CD14-positive monocyte (primary cell): ENCODE results near the gene CTTNBP2. TPM values are rescaled to one million over a fixed set of nuclear protein-coding genes. Genes with fewer than 3 reads are reported as not detected.

Source experiments
- DNase-seq, 3 donors: peaks; one replicate each; pipeline ENCODE4 v3.0.0-alpha.2; 2011 to 2022
- H2AFZ ChIP-seq: 2 replicates; pipeline ENCODE4 v1.6.0; 2012; ENCODE audit warnings: mild to moderate bottlenecking, low read depth, low read length, inconsistent platforms; ENCODE audit not compliant: insufficient read depth, poor library complexity, severe bottlenecking
- H3K27ac ChIP-seq, 2 donors: 1 replicate in 1 of 2; 2 replicates in 1 of 2; pipeline ENCODE4 v1.5.1; 2012 to 2013; ENCODE audit warnings: low read length in 2 of 2, control low read depth in 1 of 2, inconsistent platforms in 1 of 2, low read depth in 1 of 2, mild to moderate bottlenecking in 1 of 2
- H3K27me3 ChIP-seq, 2 donors: one replicate each; pipeline versions ENCODE4 v1.6.0 to v1.6.1; 2011 to 2013; ENCODE audit warnings: low read length in 2 of 2; ENCODE audit not compliant: control insufficient read depth in 2 of 2, insufficient read depth in 2 of 2
- H3K36me3 ChIP-seq, 2 donors: replicated peaks in 1 of 2; 1 replicate in 1 of 2; 2 replicates in 1 of 2; pipeline versions ENCODE4 v1.5.1 to v1.6.1; 2012 to 2013; ENCODE audit warnings: low read length in 2 of 2, control low read depth in 1 of 2, inconsistent platforms in 1 of 2, mild to moderate bottlenecking in 1 of 2; ENCODE audit not compliant: insufficient read depth in 2 of 2, control insufficient read depth in 1 of 2
- H3K4me1 ChIP-seq, 2 donors: 1 replicate in 1 of 2; 2 replicates in 1 of 2; pipeline versions ENCODE4 v1.5.1 to v1.6.1; 2012 to 2013; ENCODE audit warnings: low read length in 2 of 2, control low read depth in 1 of 2, inconsistent platforms in 1 of 2, mild to moderate bottlenecking in 1 of 2, moderate library complexity in 1 of 2; ENCODE audit not compliant: insufficient read depth in 2 of 2, control insufficient read depth in 1 of 2
- H3K4me2 ChIP-seq: replicated peaks from 2 replicates; pipeline ENCODE3; 2012; ENCODE audit warnings: low read length, moderate library complexity, mild to moderate bottlenecking; ENCODE audit not compliant: poor library complexity, severe bottlenecking; ENCODE audit errors: extremely low read depth
- H3K4me3 ChIP-seq, 3 experiments: fragments of 200-600 bp in 1 of 3; sonication (generic) in 1 of 3; replicated peaks in 1 of 3; 1 replicate in 2 of 3; 2 replicates in 1 of 3; pipeline ENCODE4 v1.5.1; 2011 to 2013; ENCODE audit warnings: low read length in 3 of 3, mild to moderate bottlenecking in 3 of 3, control low read depth in 2 of 3, low read depth in 2 of 3, inconsistent platforms in 1 of 3, moderate library complexity in 1 of 3
- H3K79me2 ChIP-seq: 2 replicates; pipeline ENCODE4 v1.6.0; 2012; ENCODE audit warnings: mild to moderate bottlenecking, control low read depth, inconsistent platforms, low read length, moderate library complexity; ENCODE audit not compliant: insufficient read depth
- H3K9ac ChIP-seq: 2 replicates; pipeline ENCODE4 v1.6.0; 2017; ENCODE audit warnings: low read length, mild to moderate bottlenecking; ENCODE audit not compliant: insufficient read depth, poor library complexity, severe bottlenecking
- H3K9me3 ChIP-seq, 2 donors: replicated peaks in 1 of 2; 1 replicate in 1 of 2; 2 replicates in 1 of 2; pipeline versions ENCODE4 v1.5.1 to v1.6.1; 2012 to 2013; ENCODE audit warnings: low read length in 2 of 2, control low read depth in 1 of 2; ENCODE audit not compliant: control insufficient read depth in 1 of 2, insufficient read depth in 1 of 2
- H4K20me1 ChIP-seq: 2 replicates; pipeline ENCODE4 v1.6.0; 2012; ENCODE audit warnings: mild to moderate bottlenecking, low read length, control low read depth, moderate library complexity; ENCODE audit not compliant: insufficient read depth
- H3K27ac Mint-ChIP-seq, 7 donors: one replicate each; pipeline ENCODE4 v1.8.0; 2020; ENCODE audit warnings: mild to moderate bottlenecking in 7 of 7, mixed read lengths in 7 of 7, moderate library complexity in 6 of 7, inconsistent platforms in 2 of 7
- H3K27me3 Mint-ChIP-seq, 3 donors: one replicate each; pipeline ENCODE4 v1.8.0; 2021 to 2022; ENCODE audit warnings: low read depth in 3 of 3, mild to moderate bottlenecking in 3 of 3, mixed read lengths in 3 of 3, moderate library complexity in 3 of 3, inconsistent platforms in 1 of 3
- H3K36me3 Mint-ChIP-seq, 2 donors: one replicate each; pipeline ENCODE4 v1.8.0; 2020; ENCODE audit warnings: mixed read lengths in 2 of 2, inconsistent platforms in 1 of 2, mild to moderate bottlenecking in 1 of 2
- H3K4me1 Mint-ChIP-seq: one replicate; pipeline ENCODE4 v1.8.0; 2020; ENCODE audit warnings: mild to moderate bottlenecking, mixed read lengths
- H3K4me3 Mint-ChIP-seq, 2 donors: one replicate each; pipeline ENCODE4 v1.8.0; 2020; ENCODE audit warnings: mild to moderate bottlenecking in 2 of 2, mixed read lengths in 2 of 2, moderate library complexity in 1 of 2
- H3K9me3 Mint-ChIP-seq, 7 donors: one replicate each; pipeline ENCODE4 v1.8.0; 2020 to 2022; ENCODE audit warnings: mixed read lengths in 7 of 7, mild to moderate bottlenecking in 6 of 7, moderate library complexity in 6 of 7, inconsistent platforms in 2 of 7
- WGBS: methylation state at CpG from one replicate; pipeline ENCODE4 v1.1.5; 2013; ENCODE audit warnings: missing lambda C conversion rate; ENCODE audit not compliant: insufficient coverage; 5-methylcytosine and 5-hydroxymethylcytosine counted together
- intact Hi-C, 2 donors: fragments of 100-400 bp; cut with micrococcal nuclease; formaldehyde crosslinking; loops; one replicate each; pipeline versions ENCODE4 v1.15.0 to v1.15.1; 2023
- polyA plus RNA-seq, 3 donors: library from polyadenylated mRNA; depleted of rRNA in 1 of 3; unstranded in 2 of 3; stranded (reverse) in 1 of 3; fragments of 300-500 nt in 2 of 3; fragments of >200 nt in 1 of 3; fragmentation: Illumina TruSeq in 2 of 3; gene quantifications; 1 replicate in 2 of 3; 2 replicates in 1 of 3; pipeline ENCODE4 v1.2.3, GENCODE V29; 2012 to 2021
- TF ChIP-seq, protein P1 (sequence below): fragments of 200-600 bp; IDR thresholded peaks from one replicate; pipeline ENCODE4 v1.8.0; 2022; ENCODE audit warnings: antibody characterized with exemption, mild to moderate bottlenecking

CTTNBP2 gene
- polyA plus RNA-seq, 3 donors, result 0.38 to 1.4 TPM; not detected in 1

DNA sequence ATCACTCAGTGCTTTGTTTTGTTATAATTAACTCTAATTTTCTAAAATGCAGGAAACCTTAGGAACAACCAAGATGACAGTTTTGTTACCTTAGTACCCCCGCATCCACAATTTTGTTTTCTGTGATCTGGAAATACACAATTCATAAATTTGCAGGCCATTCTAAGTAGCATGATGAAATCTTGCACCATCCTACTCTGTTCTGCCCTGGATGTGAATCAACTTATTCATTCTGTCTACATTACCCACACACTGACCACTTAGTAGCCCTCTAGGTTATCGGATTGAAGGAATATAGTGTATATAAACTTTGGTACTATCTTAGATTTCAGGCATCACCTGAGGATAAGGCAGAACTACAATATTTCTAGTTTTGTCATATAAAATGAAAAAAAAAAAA is 155.9 kb downstream of the CTTNBP2 start:
- Mint-ChIP-seq H3K36me3 (no peaks in the 10 kb centered on the region), H3K4me1 (no peaks in the 10 kb centered on the region), H3K4me3 (no peak overlapping the region), H3K27ac (no peak overlapping the region), H3K9me3 (no peaks in the 10 kb centered on the region), H3K27me3 (peaks cover 0 to 2% (median 1%) of the 10 kb centered on the region in 3 donors)
- H3K79me2 ChIP-seq, result no peaks in the 10 kb centered on the region
- H3K9me3 ChIP-seq, result no peaks in the 10 kb centered on the region
- H3K36me3 ChIP-seq, result no peaks in the 10 kb centered on the region
- TF ChIP-seq, protein P1, sequence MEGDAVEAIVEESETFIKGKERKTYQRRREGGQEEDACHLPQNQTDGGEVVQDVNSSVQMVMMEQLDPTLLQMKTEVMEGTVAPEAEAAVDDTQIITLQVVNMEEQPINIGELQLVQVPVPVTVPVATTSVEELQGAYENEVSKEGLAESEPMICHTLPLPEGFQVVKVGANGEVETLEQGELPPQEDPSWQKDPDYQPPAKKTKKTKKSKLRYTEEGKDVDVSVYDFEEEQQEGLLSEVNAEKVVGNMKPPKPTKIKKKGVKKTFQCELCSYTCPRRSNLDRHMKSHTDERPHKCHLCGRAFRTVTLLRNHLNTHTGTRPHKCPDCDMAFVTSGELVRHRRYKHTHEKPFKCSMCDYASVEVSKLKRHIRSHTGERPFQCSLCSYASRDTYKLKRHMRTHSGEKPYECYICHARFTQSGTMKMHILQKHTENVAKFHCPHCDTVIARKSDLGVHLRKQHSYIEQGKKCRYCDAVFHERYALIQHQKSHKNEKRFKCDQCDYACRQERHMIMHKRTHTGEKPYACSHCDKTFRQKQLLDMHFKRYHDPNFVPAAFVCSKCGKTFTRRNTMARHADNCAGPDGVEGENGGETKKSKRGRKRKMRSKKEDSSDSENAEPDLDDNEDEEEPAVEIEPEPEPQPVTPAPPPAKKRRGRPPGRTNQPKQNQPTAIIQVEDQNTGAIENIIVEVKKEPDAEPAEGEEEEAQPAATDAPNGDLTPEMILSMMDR, result no peak
- DNase-seq, result no peak
- 67% methylated on average over 1 of the region's 2 CpGs for WGBS
- H2AFZ ChIP-seq, result no peak overlapping the region
- intact Hi-C loops, result no loop called here
- no peak overlapping the region for H3K4me3 ChIP-seq
- no peaks in the 10 kb centered on the region for H3K27me3 ChIP-seq
- no peaks in the 10 kb centered on the region for H3K4me1 ChIP-seq
- H3K4me2 ChIP-seq, result no peak overlapping the region
- no peak overlapping the region for H3K9ac ChIP-seq
- H3K27ac ChIP-seq, result no peak overlapping the region
- no peaks in the 10 kb centered on the region for H4K20me1 ChIP-seq

DNA sequence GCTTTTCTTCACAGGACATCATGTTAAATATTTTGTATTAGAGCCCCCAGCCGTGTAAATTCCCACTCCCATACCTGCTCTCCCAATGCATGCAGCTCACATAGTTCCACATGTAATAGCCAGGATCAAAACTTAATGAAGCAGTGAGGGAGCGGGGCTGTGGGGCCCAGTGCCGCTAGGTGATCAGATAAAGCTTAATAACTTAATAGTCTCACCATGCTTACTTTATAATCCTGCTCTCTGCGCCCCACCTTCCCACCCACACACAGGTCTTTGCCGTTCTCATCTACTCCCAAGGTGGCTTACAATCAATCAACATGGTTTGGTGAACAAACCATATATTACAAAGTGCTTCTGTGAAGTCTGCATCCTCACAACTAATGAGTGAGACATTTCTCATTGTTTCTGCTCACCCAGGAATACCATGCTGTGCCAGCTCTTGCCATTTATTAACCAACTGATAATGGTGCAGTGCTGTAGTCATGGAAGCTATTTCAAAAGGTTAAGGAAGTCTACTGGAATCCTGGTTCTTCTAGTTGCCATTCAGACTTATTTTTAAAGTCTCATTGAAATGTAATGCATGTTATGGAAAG is 156.4 kb downstream of the CTTNBP2 start:
- 95% methylated on average over 3 of the region's 5 CpGs for WGBS

More for the DNA sequence above, 156.4 kb downstream of the CTTNBP2 start:
- Histone ChIP-seq H3K9ac (no peak overlapping the region), H2AFZ (no peak overlapping the region), H3K4me2 (no peak overlapping the region), H3K4me1 (no peaks in the 10 kb centered on the region), H3K27ac (no peak overlapping the region), H4K20me1 (no peaks in the 10 kb centered on the region), H3K9me3 (no peaks in the 10 kb centered on the region), H3K36me3 (no peaks in the 10 kb centered on the region), H3K4me3 (no peak overlapping the region), H3K79me2 (no peaks in the 10 kb centered on the region), H3K27me3 (no peaks in the 10 kb centered on the region)
- intact Hi-C loops, result no loop called here
- Mint-ChIP-seq H3K9me3 (no peaks in the 10 kb centered on the region), H3K4me1 (no peaks in the 10 kb centered on the region), H3K27ac (no peak overlapping the region), H3K36me3 (no peaks in the 10 kb centered on the region), H3K27me3 (peaks cover 0 to 2% (median 1%) of the 10 kb centered on the region in 3 donors), H3K4me3 (no peak overlapping the region)
- TF ChIP-seq, protein P1, result no peak
- no peak for DNase-seq
